Breast epithelium (tissue), 4 donors: ENCODE results near the gene METTL13. TPM values are rescaled to one million over a fixed set of nuclear protein-coding genes. Genes with fewer than 3 reads are reported as not detected.

Experiments used
- DNase-seq, 2 donors: peaks; one replicate each; pipeline ENCODE4 v3.0.0-alpha.2; 2019; ENCODE audit warnings: low spot score in 2 of 2
- H3K27ac ChIP-seq, 2 donors: fragments of 200-600 bp; sonication (generic) in 1 of 2; one replicate each; pipeline ENCODE4 v1.5.1; 2016 to 2019; ENCODE audit warnings: mild to moderate bottlenecking in 1 of 2
- H3K27me3 ChIP-seq, 2 donors: fragments of 200-600 bp; sonication (generic) in 1 of 2; one replicate each; pipeline versions ENCODE4 v1.5.1 to v1.6.0; 2017 to 2019; ENCODE audit warnings: control low read depth in 1 of 2, mild to moderate bottlenecking in 1 of 2
- H3K36me3 ChIP-seq: fragments of 200-600 bp; one replicate; pipeline ENCODE4 v1.5.1; 2019
- H3K4me1 ChIP-seq, 2 donors: fragments of 200-600 bp; sonication (generic); one replicate each; pipeline ENCODE4 v1.5.1; 2016 to 2019; ENCODE audit warnings: control low read depth in 1 of 2
- H3K4me3 ChIP-seq, 3 donors: fragments of 200-600 bp; sonication (generic); 1 replicate in 2 of 3; 2 replicates in 1 of 3; pipeline ENCODE4 v1.5.1; 2016 to 2019; ENCODE audit warnings: mild to moderate bottlenecking in 3 of 3, moderate library complexity in 2 of 3
- H3K9me3 ChIP-seq, 2 donors: fragments of 200-600 bp; sonication (generic) in 1 of 2; one replicate each; pipeline ENCODE4 v1.5.1; 2016 to 2019; ENCODE audit warnings: control low read depth in 1 of 2
- CTCF ChIP-seq, 3 donors: fragments of 450-650 bp; IDR thresholded peaks; one replicate each; pipeline ENCODE4 v1.5.1; 2016 to 2017; ENCODE audit warnings: antibody characterized with exemption in 3 of 3, mild to moderate bottlenecking in 3 of 3, moderate library complexity in 3 of 3
- POLR2A ChIP-seq: fragments of 450-650 bp; IDR thresholded peaks from one replicate; pipeline ENCODE4 v1.6.1; 2016; ENCODE audit warnings: antibody characterized with exemption, mild to moderate bottlenecking, moderate library complexity
- POLR2AphosphoS5 ChIP-seq, 3 donors: sonication (generic); formaldehyde crosslinking; IDR thresholded peaks; one replicate each; pipeline ENCODE4 v1.6.1; 2017; ENCODE audit warnings: antibody characterized with exemption in 3 of 3
- intact Hi-C: fragments of 100-400 bp; cut with DNase I; formaldehyde crosslinking; loops from one replicate; pipeline ENCODE4 v1.15.1; 2023; ENCODE audit warnings: low total_unique reads
- total RNA-seq, 3 donors: library from RNA; depleted of rRNA; stranded (reverse); fragments of >200 nt; gene quantifications; one replicate each; pipeline ENCODE4 v1.1.0, GENCODE V29; 2016

Gene METTL13
- total RNA-seq, 3 donors from 2014 or later = 23.2 to 28.4 (median 27.5) TPM

- intact Hi-C loops = no loop called here
- H3K27ac ChIP-seq = no peak overlapping the region
- H3K4me3 ChIP-seq = peak overlapping the region in 1 of 3 donors; percentile 12
- TF ChIP-seq POLR2A (no peak), POLR2AphosphoS5 (IDR thresholded peaks at IDR 0.05) (no peak), CTCF (IDR thresholded peaks at IDR 0.05) (no peak)
- H3K9me3 ChIP-seq = no peaks in the 10 kb centered on the region
- H3K36me3 ChIP-seq = no peaks in the 10 kb centered on the region
- no peaks in the 10 kb centered on the region for H3K27me3 ChIP-seq
- DNase-seq = no peak
- H3K4me1 ChIP-seq = no peaks in the 10 kb centered on the region
Measured at GRCh38 chr1:171805395-171806115, 24.1 kb downstream of the METTL13 start.

- Histone ChIP-seq H3K27me3 (no peaks in the 10 kb centered on the region), H3K36me3 (no peaks in the 10 kb centered on the region), H3K4me3 (no peak overlapping the region), H3K27ac (no peak overlapping the region), H3K9me3 (no peaks in the 10 kb centered on the region), H3K4me1 (no peaks in the 10 kb centered on the region)
- intact Hi-C loops = no loop called here
- DNase-seq = no peak
- TF ChIP-seq POLR2A (no peak), POLR2AphosphoS5 (IDR thresholded peaks at IDR 0.05) (no peak), CTCF (IDR thresholded peaks at IDR 0.05) (no peak)
Measured at GRCh38 chr1:171807556-171807955, 26.1 kb downstream of the METTL13 start.

- H3K9me3 ChIP-seq = no peaks in the 10 kb centered on the region
- no peaks in the 10 kb centered on the region for H3K27me3 ChIP-seq
- intact Hi-C loops = no loop called here
- no peak overlapping the region for H3K4me3 ChIP-seq
- no peak overlapping the region for H3K27ac ChIP-seq
- H3K4me1 ChIP-seq = no peaks in the 10 kb centered on the region
- no peak for DNase-seq
- no peak for TF ChIP-seq POLR2AphosphoS5 (IDR thresholded peaks at IDR 0.05)
- TF ChIP-seq CTCF (IDR thresholded peaks at IDR 0.05) = no peak
- no peak for TF ChIP-seq POLR2A
- no peaks in the 10 kb centered on the region for H3K36me3 ChIP-seq
Measured at GRCh38 chr1:171809834-171810233, 28.4 kb downstream of the METTL13 start.

GRCh38 chr1:171811672-171812071 is 30.2 kb downstream of the METTL13 start:
- no peak for TF ChIP-seq CTCF (IDR thresholded peaks at IDR 0.05)
- no peak for TF ChIP-seq POLR2A
- Histone ChIP-seq H3K9me3 (no peaks in the 10 kb centered on the region), H3K4me1 (no peaks in the 10 kb centered on the region), H3K4me3 (no peak overlapping the region), H3K27ac (no peak overlapping the region), H3K36me3 (no peaks in the 10 kb centered on the region), H3K27me3 (no peaks in the 10 kb centered on the region)
- intact Hi-C loops = no loop called here
- no peak for DNase-seq

- Histone ChIP-seq H3K27me3 (no peaks in the 10 kb centered on the region), H3K27ac (no peak overlapping the region), H3K9me3 (no peaks in the 10 kb centered on the region), H3K36me3 (no peaks in the 10 kb centered on the region), H3K4me1 (no peaks in the 10 kb centered on the region), H3K4me3 (no peak overlapping the region)
- intact Hi-C loops = no loop called here
- TF ChIP-seq POLR2A (no peak), POLR2AphosphoS5 (IDR thresholded peaks at IDR 0.05) (no peak), CTCF (IDR thresholded peaks at IDR 0.05) (no peak)
- no peak for DNase-seq
Measured at GRCh38 chr1:171814692-171815091, 33.2 kb downstream of the METTL13 start.
